Measurements from ENCODE around the gene USHBP1. TPM values are rescaled to one million over a fixed set of nuclear protein-coding genes. Genes with fewer than 3 reads are reported as not detected.

USHBP1 gene
- total RNA-seq, 4 donors from 2014 or later: 1.6 to 11.6 (median 2.5) TPM

GRCh38 chr19:17229890-17230289 is 34.7 kb downstream of the USHBP1 start:
- no peak for DNase-seq
- Histone ChIP-seq H3K27ac (no peak overlapping the region), H3K4me3 (no peak overlapping the region), H3K36me3 (peaks cover 0 to 40% (median 0%) of the 10 kb centered on the region in 3 donors), H3K4me1 (peaks cover 0 to 15% (median 8%) of the 10 kb centered on the region in 4 donors), H3K27me3 (no peaks in the 10 kb centered on the region), H3K9me3 (no peaks in the 10 kb centered on the region)
- no peak for TF ChIP-seq CTCF (IDR thresholded peaks at IDR 0.05)
- no peak for TF ChIP-seq POLR2A (IDR thresholded peaks at IDR 0.05)

DNA sequence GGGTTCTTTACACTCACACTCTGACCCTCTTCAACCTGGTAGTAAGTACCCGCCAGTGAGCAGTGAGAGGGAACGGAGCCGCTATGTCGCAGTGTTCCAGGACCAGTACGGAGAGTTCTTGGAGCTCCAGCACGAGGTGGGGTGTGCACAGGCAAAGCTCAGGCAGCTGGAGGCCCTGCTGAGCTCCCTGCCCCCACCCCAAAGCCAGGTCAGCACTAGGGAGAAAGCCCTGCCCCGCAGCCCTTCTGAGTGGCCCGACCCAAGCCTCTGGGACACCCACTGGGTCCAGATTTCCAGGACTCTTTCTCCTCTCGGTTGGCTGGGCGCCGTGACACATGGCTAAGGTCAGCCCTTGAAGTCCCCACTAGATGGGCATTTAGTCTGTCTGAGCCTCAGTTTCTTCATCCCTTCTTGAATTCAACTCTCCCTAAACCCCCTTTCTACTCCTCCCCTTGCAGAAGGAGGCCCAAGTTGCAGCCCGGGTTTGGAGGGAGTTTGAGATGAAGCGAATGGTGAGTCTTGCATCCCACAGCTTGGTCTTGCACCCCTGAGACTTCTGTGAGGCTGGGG is 36.7 kb downstream of the USHBP1 start:
- Histone ChIP-seq H3K27ac (no peak overlapping the region), H3K27me3 (no peaks in the 10 kb centered on the region), H3K4me1 (peaks cover 0 to 9% (median 3%) of the 10 kb centered on the region in 4 donors), H3K36me3 (peaks cover 0 to 32% (median 0%) of the 10 kb centered on the region in 3 donors), H3K4me3 (no peak overlapping the region), H3K9me3 (no peaks in the 10 kb centered on the region)
- DNase-seq: no peak
- TF ChIP-seq CTCF (IDR thresholded peaks at IDR 0.05) (no peak), POLR2A (IDR thresholded peaks at IDR 0.05) (no peak)

DNA sequence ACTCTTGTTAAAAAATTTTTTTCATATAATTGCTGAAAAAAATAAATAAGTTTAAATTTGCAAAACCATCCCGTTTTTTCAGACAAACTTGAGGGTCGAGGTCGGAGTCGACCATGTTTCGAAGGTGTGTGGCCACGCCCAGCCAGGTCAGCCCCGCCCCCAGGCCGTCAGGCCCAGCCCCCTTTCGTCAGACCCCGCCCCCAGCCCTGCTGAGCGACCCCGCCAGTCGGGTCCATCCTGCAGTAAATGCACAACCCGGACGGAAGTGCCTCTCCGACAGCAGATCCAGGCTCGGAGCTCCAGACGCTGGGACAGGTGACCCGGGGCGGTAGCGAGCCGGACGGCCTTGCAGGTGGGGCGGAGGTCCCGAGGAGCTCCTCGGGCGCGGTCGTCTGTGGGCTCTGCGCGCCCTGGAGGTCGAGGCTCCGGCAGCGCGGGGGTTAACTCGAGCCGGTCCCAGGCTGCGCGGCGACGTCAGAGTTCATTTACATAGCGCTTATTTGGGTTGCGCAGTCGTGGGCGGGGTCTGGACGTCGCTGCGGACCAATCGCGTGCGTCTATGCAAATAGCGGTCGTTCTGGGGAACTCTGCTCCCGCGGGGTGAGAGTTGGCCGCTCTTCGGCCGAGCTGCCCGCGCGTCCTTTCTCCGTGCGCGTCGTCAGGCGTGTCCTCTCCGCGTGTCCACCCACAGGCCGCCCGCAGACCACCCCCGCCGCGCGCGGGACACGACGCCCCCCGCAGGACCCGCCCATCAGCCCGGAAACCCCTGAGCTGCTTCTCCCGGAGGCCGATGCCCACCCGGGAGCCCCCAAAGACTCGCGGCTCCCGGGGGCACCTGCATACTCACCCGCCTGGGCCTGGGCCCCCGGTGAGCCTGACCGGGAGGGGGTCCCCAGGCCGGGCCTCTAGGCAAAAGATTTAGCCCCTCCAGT is 38.3 kb downstream of the USHBP1 start, which contains the start of gene OCEL1:
TSS of gene OCEL1 (plus strand) at position 225 of the 932 bp plus-strand sequence. CDS start at position 247, 22 bp downstream.
- peak within 1 kb of the TSS; percentile 50 to 79 (median 68) for H3K4me3 ChIP-seq
- no peak for TF ChIP-seq CTCF (IDR thresholded peaks at IDR 0.05)
- peak; percentile 71 to 82 for TF ChIP-seq POLR2A (IDR thresholded peaks at IDR 0.05)
- no peaks in the 10 kb centered on the region for H3K9me3 ChIP-seq
- H3K36me3 ChIP-seq: peaks cover 0 to 15% (median 0%) of the 10 kb centered on the region in 3 donors
- H3K27ac ChIP-seq: peak within 1 kb of the TSS; percentile 81 to 94 (median 92)
- peaks cover 0 to 9% (median 3%) of the 10 kb centered on the region in 4 donors for H3K4me1 ChIP-seq
- H3K27me3 ChIP-seq: no peaks in the 10 kb centered on the region
- DNase-seq: peak; percentile 98 to 99 (median 99)

DNA sequence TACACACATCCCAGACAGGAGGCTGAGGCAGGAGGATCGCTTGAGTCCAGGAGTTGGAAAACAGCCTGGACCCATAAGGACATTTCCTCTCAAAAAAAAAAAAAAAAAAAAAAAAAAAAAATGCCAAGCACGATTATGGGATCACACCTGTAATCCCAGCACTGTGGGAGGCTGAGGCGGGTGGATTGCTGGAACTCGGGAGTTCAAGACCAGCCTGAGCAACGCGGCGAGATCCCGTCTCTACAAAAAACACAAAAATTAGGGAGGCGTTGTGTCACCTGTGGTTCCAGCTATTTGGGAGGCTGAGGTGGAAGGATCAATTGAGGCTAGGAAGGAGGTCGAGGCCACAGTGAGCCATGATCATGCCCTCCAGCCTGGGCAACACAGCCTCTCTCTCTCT is 39.5 kb downstream of the USHBP1 start:
- Histone ChIP-seq H3K9me3 (no peaks in the 10 kb centered on the region), H3K4me1 (peaks cover 0 to 14% (median 3%) of the 10 kb centered on the region in 4 donors), H3K4me3 (no peak overlapping the region), H3K27me3 (no peaks in the 10 kb centered on the region), H3K27ac (no peak overlapping the region), H3K36me3 (peaks cover 0 to 7% (median 0%) of the 10 kb centered on the region in 3 donors)
- DNase-seq: no peak
- TF ChIP-seq CTCF (IDR thresholded peaks at IDR 0.05) (no peak), POLR2A (IDR thresholded peaks at IDR 0.05) (no peak)

DNA sequence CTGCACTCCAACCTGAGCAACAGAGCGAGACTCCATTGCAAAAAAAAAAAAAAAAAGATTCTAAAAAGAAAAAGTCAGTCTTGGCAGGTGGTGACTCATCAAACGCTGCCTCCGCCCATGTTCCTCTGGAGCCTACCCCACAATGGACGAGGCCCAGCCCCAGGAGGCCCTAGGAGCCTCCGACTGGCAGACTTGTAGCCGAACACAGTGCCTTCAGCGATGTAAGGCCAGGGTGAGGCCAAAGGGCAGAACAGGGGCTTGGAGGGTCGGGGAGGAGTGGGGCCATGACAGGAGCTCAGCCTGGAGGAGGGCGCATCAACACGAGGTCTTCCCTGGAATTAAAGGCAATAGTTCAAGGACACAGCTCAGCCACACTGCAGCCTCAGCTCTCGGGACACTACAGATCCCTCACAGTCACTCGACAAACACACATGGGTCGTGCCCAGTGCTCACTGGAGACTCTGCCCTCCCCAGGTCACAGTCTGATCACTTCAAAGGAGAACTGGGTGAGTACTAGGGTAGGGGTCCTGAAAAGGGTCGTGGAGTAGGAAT is 44.3 kb downstream of the USHBP1 start:
- H3K4me1 ChIP-seq: peaks cover 0 to 16% (median 0%) of the 10 kb centered on the region in 4 donors
- H3K27ac ChIP-seq: no peak overlapping the region
- H3K4me3 ChIP-seq: no peak overlapping the region
- H3K9me3 ChIP-seq: no peaks in the 10 kb centered on the region
- TF ChIP-seq CTCF (IDR thresholded peaks at IDR 0.05): no peak
- TF ChIP-seq POLR2A (IDR thresholded peaks at IDR 0.05): no peak
- peaks cover 0 to 31% (median 0%) of the 10 kb centered on the region in 3 donors for H3K36me3 ChIP-seq
- DNase-seq: peak in 1 of 3 donors; percentile 60
- H3K27me3 ChIP-seq: no peaks in the 10 kb centered on the region

Data from Peyer's patch (tissue), 4 donors.